ENCODE measurements around the gene PPCDC. TPM values are rescaled to one million over a fixed set of nuclear protein-coding genes. Genes with fewer than 3 reads are reported as not detected.

The PPCDC gene
- total and polyA plus RNA-seq, 2 donors (not counting 1 experiment from before 2014, with no cell fraction given): 6.3 to 8.0 TPM

- Histone ChIP-seq H3K9ac (ENCODE audit: insufficient read depth, low read length) (no peak overlapping the region), H3K79me2 (ENCODE audit: control insufficient read depth, insufficient read depth, low read length) (no peaks in the 10 kb centered on the region), H3K4me3 (replicated peaks in 1 of 4; ENCODE audit: control extremely low read depth in 1 of 4, insufficient read depth in 1 of 4, low read depth in 3 of 4, low read length in 4 of 4) (no peak overlapping the region), H3K27me3 (ENCODE audit: control insufficient read depth, insufficient read depth, low read length) (no peaks in the 10 kb centered on the region), H3K9me3 (ENCODE audit: control insufficient read depth, insufficient read depth, low read depth, low read length) (no peaks in the 10 kb centered on the region), H3K27ac (ENCODE audit: insufficient read depth, low read length) (no peak overlapping the region), H3K4me1 (ENCODE audit: control insufficient read depth, extremely low read depth, insufficient read depth, low read length) (peaks cover 3% of the 10 kb centered on the region), H4K20me1 (ENCODE audit: control insufficient read depth, extremely low read depth, insufficient read depth, low read length) (no peaks in the 10 kb centered on the region), H3K4me2 (ENCODE audit: extremely low read depth, insufficient read depth, low read length) (no peak overlapping the region), H3K36me3 (ENCODE audit: control insufficient read depth, insufficient read depth, low read length) (no peaks in the 10 kb centered on the region), H2AFZ (ENCODE audit: low read length) (no peak overlapping the region)
- DNase-seq (ENCODE audit: low read depth in 2 of 2): no peak
- TF ChIP-seq CTCF (conservative IDR thresholded peaks at IDR 0.05 in 1 of 2, IDR thresholded peaks at IDR 0.05 in 1 of 2; ENCODE audit: low read depth in 1 of 2, low read length in 2 of 2) (no peak), EZH2 (IDR thresholded peaks at IDR 0.05; ENCODE audit: low read length, missing control alignments) (no peak)
Measured at GRCh38 chr15:75068748-75069147, 45.4 kb downstream of the PPCDC start.

GRCh38 chr15:75069301-75069925, 46.0 kb downstream of the PPCDC start:
- Histone ChIP-seq H3K4me2 (ENCODE audit: extremely low read depth, insufficient read depth, low read length) (no peak overlapping the region), H3K9me3 (ENCODE audit: control insufficient read depth, insufficient read depth, low read depth, low read length) (no peaks in the 10 kb centered on the region), H3K9ac (ENCODE audit: insufficient read depth, low read length) (no peak overlapping the region), H3K27me3 (ENCODE audit: control insufficient read depth, insufficient read depth, low read length) (no peaks in the 10 kb centered on the region), H3K79me2 (ENCODE audit: control insufficient read depth, insufficient read depth, low read length) (no peaks in the 10 kb centered on the region), H3K4me1 (ENCODE audit: control insufficient read depth, extremely low read depth, insufficient read depth, low read length) (peaks cover 3% of the 10 kb centered on the region), H3K4me3 (replicated peaks in 1 of 4; ENCODE audit: control extremely low read depth in 1 of 4, insufficient read depth in 1 of 4, low read depth in 3 of 4, low read length in 4 of 4) (no peak overlapping the region), H3K27ac (ENCODE audit: insufficient read depth, low read length) (no peak overlapping the region), H4K20me1 (ENCODE audit: control insufficient read depth, extremely low read depth, insufficient read depth, low read length) (no peaks in the 10 kb centered on the region), H2AFZ (ENCODE audit: low read length) (no peak overlapping the region), H3K36me3 (ENCODE audit: control insufficient read depth, insufficient read depth, low read length) (no peaks in the 10 kb centered on the region)
- DNase-seq (ENCODE audit: low read depth in 2 of 2): no peak
- TF ChIP-seq CTCF (conservative IDR thresholded peaks at IDR 0.05 in 1 of 2, IDR thresholded peaks at IDR 0.05 in 1 of 2; ENCODE audit: low read depth in 1 of 2, low read length in 2 of 2) (no peak), EZH2 (IDR thresholded peaks at IDR 0.05; ENCODE audit: low read length, missing control alignments) (no peak)

- no peaks in the 10 kb centered on the region for H3K27me3 ChIP-seq (ENCODE audit: control insufficient read depth, insufficient read depth, low read length)
- H3K36me3 ChIP-seq (ENCODE audit: control insufficient read depth, insufficient read depth, low read length): no peaks in the 10 kb centered on the region
- H3K79me2 ChIP-seq (ENCODE audit: control insufficient read depth, insufficient read depth, low read length): no peaks in the 10 kb centered on the region
- no peak overlapping the region for H3K4me2 ChIP-seq (ENCODE audit: extremely low read depth, insufficient read depth, low read length)
- no peak for DNase-seq (ENCODE audit: low read depth in 2 of 2)
- TF ChIP-seq CTCF (conservative IDR thresholded peaks at IDR 0.05 in 1 of 2, IDR thresholded peaks at IDR 0.05 in 1 of 2; ENCODE audit: low read depth in 1 of 2, low read length in 2 of 2) (no peak), EZH2 (IDR thresholded peaks at IDR 0.05; ENCODE audit: low read length, missing control alignments) (no peak)
- no peak overlapping the region for H3K9ac ChIP-seq (ENCODE audit: insufficient read depth, low read length)
- no peak overlapping the region for H3K4me3 ChIP-seq (replicated peaks in 1 of 4; ENCODE audit: control extremely low read depth in 1 of 4, insufficient read depth in 1 of 4, low read depth in 3 of 4, low read length in 4 of 4)
- H3K27ac ChIP-seq (ENCODE audit: insufficient read depth, low read length): no peak overlapping the region
- H3K9me3 ChIP-seq (ENCODE audit: control insufficient read depth, insufficient read depth, low read depth, low read length): no peaks in the 10 kb centered on the region
- H4K20me1 ChIP-seq (ENCODE audit: control insufficient read depth, extremely low read depth, insufficient read depth, low read length): no peaks in the 10 kb centered on the region
- no peak overlapping the region for H2AFZ ChIP-seq (ENCODE audit: low read length)
- H3K4me1 ChIP-seq (ENCODE audit: control insufficient read depth, extremely low read depth, insufficient read depth, low read length): peaks cover 3% of the 10 kb centered on the region
Measured at GRCh38 chr15:75070674-75071073, 47.3 kb downstream of the PPCDC start.

Measured in fibroblast of lung (primary cell).